Erythroblast (primary cell): ENCODE results near the gene TMEM120B.

Experiments
- GATA1 ChIP-seq: IDR thresholded peaks from 2 replicates; pipeline ENCODE4 v1.6.1; 2011; ENCODE audit warnings: low read depth, mild to moderate bottlenecking, control low read depth, low read length, moderate library complexity
- POLR2A ChIP-seq: IDR thresholded peaks from 2 replicates; pipeline ENCODE4 v1.6.1; 2011; ENCODE audit warnings: mild to moderate bottlenecking, low read length

GRCh38 chr12:121791671-121792551, 79.4 kb downstream of the TMEM120B start:
- TF ChIP-seq POLR2A (no peak), GATA1 (no peak)
